Activated CD8-positive, alpha-beta memory T cell treated with anti-CD3 and anti-CD28 coated beads for 48 hours (primary cell): ENCODE results near the gene ADAMTS17.
"Not testable (repeated sequence)": the region's sequence is repeated elsewhere in the genome, so short reads cannot be mapped to it uniquely, and the experiment has no call there.

Source experiments
- DNase-seq, 3 experiments: peaks; one replicate each; pipeline ENCODE4 v3.0.0-alpha.2; 2020; ENCODE audit warnings: low read depth in 2 of 3, low spot score in 2 of 3

The ADAMTS17 gene

GRCh38 chr15:99981839-99982658, 359.7 kb downstream of the ADAMTS17 start:
- no peak for DNase-seq

- DNase-seq: no peak
Measured at GRCh38 chr15:99981191-99981647, 360.6 kb downstream of the ADAMTS17 start.

DNA sequence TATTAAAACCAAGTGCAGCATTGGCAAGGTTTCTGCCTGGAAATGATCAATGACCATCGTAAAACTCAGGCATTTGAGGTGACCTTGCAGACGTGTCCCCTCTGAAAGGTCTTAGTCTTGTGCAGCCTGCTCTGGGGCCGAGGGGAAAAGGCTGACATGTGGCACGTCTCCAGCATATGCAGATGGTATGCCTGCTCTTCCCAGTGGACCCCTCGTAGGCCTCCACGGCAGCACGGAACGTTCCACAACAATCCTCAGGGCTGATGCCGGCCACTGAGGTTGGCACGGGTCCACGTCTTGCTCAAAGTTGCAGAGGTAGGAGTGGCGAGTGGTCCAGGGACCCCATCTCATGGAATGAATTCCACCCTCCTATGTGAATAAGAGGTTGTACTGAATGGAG, 361.0 kb downstream of the ADAMTS17 start:
- DNase-seq: no peak

- not testable (repeated sequence) for DNase-seq
Measured at GRCh38 chr15:99979886-99980285, 361.9 kb downstream of the ADAMTS17 start.

DNA sequence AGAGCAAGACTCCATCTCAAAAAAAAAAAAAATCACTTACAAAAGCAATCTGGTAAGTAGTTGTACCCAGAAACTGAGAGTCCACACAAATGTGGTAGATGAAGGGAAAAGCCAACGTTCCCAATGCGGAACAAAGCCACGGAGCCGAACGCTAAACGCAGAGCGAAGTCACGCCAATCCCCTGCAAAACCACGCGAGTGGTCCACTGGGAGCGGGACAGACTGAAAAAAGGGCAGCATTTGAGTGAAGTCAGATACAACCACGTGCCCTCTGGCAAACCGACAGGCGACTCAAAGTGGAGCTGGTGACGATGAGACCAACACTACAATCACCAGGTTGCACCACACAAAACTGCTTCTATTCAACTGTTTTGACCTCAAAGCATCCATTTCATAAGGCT, 362.4 kb downstream of the ADAMTS17 start:
- no peak for DNase-seq

DNA sequence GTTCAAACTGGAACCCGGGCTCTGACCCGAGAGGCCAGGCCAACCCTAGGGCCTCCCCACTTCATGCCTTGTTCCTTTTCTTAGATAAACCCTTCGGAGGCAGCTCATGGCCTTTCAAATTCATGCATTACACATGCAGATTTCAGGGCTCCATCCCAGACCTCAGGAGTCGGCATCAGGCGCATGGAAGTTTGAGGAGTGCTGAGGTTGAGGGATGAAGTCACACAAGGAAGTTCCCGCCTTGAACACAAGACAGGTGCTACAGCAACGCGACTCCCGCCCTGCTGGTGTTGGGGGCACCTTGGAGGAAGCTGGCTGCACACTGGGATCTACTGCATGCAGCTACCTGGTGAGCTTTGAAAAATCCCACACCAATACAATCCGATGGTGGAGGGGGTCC, 363.3 kb downstream of the ADAMTS17 start:
- no peak for DNase-seq

- DNase-seq: no peak
Measured at GRCh38 chr15:99977929-99978328, 363.8 kb downstream of the ADAMTS17 start.

GRCh38 chr15:99976811-99977271, 364.9 kb downstream of the ADAMTS17 start:
- DNase-seq: no peak

DNA sequence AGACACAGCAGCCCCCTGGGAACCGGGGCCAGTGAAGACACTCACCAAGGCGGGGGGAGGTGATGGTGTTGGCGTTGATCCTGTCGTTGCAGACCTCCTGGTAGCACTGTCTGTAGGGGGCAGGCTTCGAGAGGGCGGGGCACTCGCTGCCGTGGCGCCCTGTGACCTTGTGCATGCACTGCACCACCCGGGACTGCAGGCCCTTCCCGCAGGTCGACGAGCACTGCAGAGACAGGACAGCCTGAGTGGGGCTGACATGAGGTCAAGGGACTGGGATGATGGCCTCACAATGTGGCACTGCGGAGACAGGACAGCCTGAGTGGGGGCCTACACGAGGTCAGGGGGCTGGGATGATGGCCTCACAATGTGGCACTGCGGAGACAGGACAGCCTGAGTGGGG, 365.8 kb downstream of the ADAMTS17 start:
- no peak for DNase-seq

GRCh38 chr15:99974246-99974645, 367.5 kb downstream of the ADAMTS17 start:
- no peak for DNase-seq

- no peak for DNase-seq
Measured at GRCh38 chr15:99973351-99973750, 368.4 kb downstream of the ADAMTS17 start.

- DNase-seq: no peak
Measured at GRCh38 chr15:99970891-99971430, 370.8 kb downstream of the ADAMTS17 start.

DNA sequence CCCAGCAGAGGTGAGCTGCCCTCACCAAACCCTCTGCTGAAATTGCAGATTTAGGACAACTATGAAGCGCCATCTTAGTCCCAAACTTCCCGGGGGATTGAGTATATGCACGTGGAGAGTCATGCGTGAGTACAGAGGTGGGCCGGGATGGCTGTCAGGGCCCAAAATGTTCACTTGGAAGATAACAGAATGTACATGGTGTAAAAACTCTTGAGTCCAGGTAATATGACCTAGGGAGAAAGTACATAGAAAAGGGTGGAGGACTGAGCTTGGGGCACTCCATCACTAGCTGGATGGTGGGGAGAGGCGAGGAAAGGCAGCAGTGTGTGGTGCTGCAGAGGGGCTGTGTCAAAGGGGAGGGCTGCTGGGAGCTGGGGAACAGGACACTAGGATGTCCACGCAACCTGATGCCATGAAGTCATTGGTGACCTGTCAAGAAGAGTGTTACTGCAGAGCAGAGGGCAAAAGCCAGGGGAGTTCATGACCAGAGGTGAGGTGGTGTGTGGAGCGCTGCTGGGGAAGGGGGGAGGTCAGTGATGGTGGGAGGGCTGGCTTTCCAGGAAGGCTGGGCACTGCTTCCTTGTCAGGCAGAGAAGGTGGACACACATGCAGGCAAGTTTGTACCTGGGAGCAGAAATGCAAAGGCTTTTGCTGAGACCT, 372.4 kb downstream of the ADAMTS17 start:
- no peak for DNase-seq

DNA sequence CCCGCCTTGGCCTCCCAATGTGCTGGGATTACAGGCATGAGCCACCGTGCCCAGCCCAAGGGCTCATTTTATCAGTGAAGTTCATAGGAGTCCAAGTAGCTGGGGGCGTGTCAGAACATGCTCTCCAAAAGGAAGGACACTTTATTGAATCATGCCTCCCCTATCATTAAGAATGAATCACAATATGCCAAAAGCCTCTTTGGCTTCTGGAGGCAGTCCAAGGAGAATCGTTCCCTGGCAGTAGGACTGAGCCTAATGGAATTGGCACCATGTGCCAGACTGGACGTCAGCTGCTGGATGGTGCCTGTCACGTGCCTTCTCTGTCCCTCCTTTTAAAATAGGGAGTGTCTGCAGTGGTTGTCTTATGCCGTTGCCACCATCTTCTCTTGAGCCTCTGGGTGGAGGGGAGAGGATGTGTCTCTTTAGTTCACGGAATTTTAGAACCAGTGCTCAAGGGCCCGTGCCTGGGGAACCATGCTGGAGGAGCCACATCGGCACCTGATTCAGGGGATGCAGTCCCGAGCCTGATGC, 373.9 kb downstream of the ADAMTS17 start:
- no peak for DNase-seq

GRCh38 chr15:99966815-99967214, 375.0 kb downstream of the ADAMTS17 start:
- no peak for DNase-seq

GRCh38 chr15:99965376-99965775, 376.4 kb downstream of the ADAMTS17 start:
- no peak for DNase-seq

DNA sequence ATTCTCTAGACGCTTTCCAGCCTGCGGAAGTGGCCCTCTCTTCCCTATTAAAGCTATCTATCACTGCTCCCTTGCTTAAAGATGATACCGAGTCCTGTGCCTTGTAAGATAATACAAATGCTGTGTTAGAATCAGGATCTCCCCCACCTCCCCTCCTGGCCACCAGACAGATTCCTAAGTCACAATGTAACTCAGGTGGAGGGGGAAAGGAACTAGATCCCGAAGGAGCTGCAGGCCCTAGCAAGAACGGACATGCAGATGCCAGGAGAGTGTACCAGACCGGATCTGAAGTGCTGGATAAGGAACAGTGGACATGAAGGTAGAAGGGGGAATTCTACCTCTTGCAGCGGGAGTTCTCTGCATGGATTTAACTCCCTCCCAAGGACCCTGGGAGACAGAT, 377.8 kb downstream of the ADAMTS17 start:
- DNase-seq: no peak

DNA sequence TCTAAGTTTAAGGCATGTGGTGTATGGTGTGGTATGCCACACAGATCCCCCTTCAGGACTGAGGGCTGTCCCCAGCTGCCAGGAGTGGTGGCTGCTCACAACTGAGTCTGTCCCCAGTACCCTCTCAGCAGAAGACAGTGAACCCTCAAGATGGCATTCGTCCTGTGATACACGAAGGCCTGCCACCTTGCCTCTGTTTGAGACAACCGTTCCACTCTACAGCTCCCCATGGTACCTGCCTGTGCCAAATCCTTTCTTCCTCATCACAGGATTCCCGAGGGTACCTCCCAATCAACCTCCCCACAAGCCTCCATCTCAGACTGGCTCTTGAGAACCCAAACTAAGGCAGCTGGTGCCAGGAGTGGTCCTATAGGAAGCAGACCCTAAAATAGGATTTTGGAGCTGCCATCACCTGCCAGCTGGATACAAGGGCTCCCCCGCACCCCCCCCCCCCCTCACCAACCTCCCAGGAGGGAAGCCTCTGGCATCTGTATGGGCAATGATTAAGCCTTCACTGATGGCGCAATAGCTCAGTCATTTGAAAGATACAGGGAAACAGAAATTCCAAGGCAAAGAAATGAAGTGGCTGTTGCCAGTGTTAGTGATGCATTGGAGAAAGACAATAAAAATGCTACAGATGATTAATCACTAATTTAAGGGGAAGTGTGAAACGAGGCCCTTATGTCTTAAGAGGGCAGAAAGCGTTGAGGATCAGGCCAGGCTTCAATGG, 378.5 kb downstream of the ADAMTS17 start:
- DNase-seq: no peak

GRCh38 chr15:99962006-99962561, 379.7 kb downstream of the ADAMTS17 start:
- DNase-seq: no peak

GRCh38 chr15:99961011-99961441, 380.7 kb downstream of the ADAMTS17 start:
- DNase-seq: no peak

DNA sequence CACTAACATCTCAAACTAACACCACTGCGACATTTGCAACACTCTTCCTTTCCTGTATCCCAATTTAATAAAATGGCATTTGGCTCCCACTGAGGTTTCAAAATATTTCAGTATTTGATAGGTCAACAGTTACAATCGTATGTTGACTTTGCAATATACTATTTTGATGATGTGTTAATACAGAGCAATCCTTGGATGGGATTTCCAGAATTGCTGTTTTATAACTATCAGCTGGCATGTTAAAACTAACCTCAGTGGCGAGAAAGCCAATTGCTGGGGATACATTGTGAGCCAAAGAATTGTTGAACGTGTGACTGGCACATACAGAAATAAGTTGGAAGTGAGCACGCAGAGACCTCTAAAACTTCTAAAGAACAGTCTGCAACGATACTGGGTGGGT, 382.4 kb downstream of the ADAMTS17 start:
- DNase-seq: no peak
